Spleen (tissue), 11 donors: ENCODE data around the gene ARHGDIG. TPM values are rescaled to one million over a fixed set of nuclear protein-coding genes. Genes with fewer than 3 reads are reported as not detected.
A peak's percentile ranks its signal among the peaks of the same experiment; 100 is the strongest.

Source experiments
- DNase-seq: peaks from one replicate; pipeline ENCODE4 v3.0.0-alpha.2; 2020
- H3K27ac ChIP-seq, 8 donors: fragments of 200-600 bp; sonication (generic) in 7 of 8; 1 replicate in 4 of 8; 2 replicates in 4 of 8; pipeline versions ENCODE4 v1.5.0 to v1.8.0; 2016 to 2021; ENCODE audit warnings: inconsistent platforms in 4 of 8, mild to moderate bottlenecking in 4 of 8, moderate library complexity in 1 of 8
- H3K27me3 ChIP-seq, 7 donors: fragments of 200-600 bp; sonication (generic) in 6 of 7; replicated peaks in 1 of 7; 1 replicate in 4 of 7; 2 replicates in 3 of 7; pipeline versions ENCODE4 v1.5.0 to v1.8.0; 2016 to 2021; ENCODE audit warnings: inconsistent platforms in 3 of 7, mild to moderate bottlenecking in 1 of 7
- H3K36me3 ChIP-seq, 6 donors: fragments of 200-600 bp; sonication (generic) in 5 of 6; 1 replicate in 4 of 6; 2 replicates in 2 of 6; pipeline versions ENCODE4 v1.5.0 to v1.8.0; 2016 to 2021; ENCODE audit warnings: inconsistent platforms in 2 of 6
- H3K4me1 ChIP-seq, 6 donors: fragments of 200-600 bp; sonication (generic) in 5 of 6; 1 replicate in 3 of 6; 2 replicates in 3 of 6; pipeline versions ENCODE4 v1.5.0 to v1.8.0; 2016 to 2021; ENCODE audit warnings: inconsistent platforms in 3 of 6
- H3K4me3 ChIP-seq, 8 donors: fragments of 200-600 bp; sonication (generic) in 7 of 8; 1 replicate in 4 of 8; 2 replicates in 4 of 8; pipeline versions ENCODE4 v1.5.0 to v1.8.0; 2016 to 2021; ENCODE audit warnings: inconsistent platforms in 4 of 8, mild to moderate bottlenecking in 4 of 8, moderate library complexity in 2 of 8
- H3K9me3 ChIP-seq, 8 donors: fragments of 200-600 bp; sonication (generic) in 7 of 8; 1 replicate in 4 of 8; 2 replicates in 4 of 8; pipeline versions ENCODE4 v1.5.0 to v1.8.0; 2016 to 2021; ENCODE audit warnings: inconsistent platforms in 4 of 8
- CTCF ChIP-seq, 11 experiments: fragments of 200-600 bp in 7 of 11; fragments of 450-650 bp in 4 of 11; sonication (generic) in 4 of 11; IDR thresholded peaks in 8 of 11; conservative IDR thresholded peaks in 3 of 11; 1 replicate in 7 of 11; 2 replicates in 4 of 11; pipeline versions ENCODE4 v1.4.0 to v1.8.0; 2016 to 2021; ENCODE audit warnings: antibody characterized with exemption in 11 of 11, inconsistent platforms in 4 of 11, mild to moderate bottlenecking in 1 of 11
- POLR2A ChIP-seq, 3 donors: fragments of 450-650 bp; IDR thresholded peaks; one replicate each; pipeline ENCODE4 v1.5.1; 2017; ENCODE audit warnings: antibody characterized with exemption in 3 of 3, mild to moderate bottlenecking in 1 of 3
- POLR2AphosphoS5 ChIP-seq, 3 donors: sonication (generic); formaldehyde crosslinking; IDR thresholded peaks; one replicate each; pipeline ENCODE4 v1.5.1; 2017; ENCODE audit warnings: antibody characterized with exemption in 3 of 3
- WGBS, 5 donors: extraction: QIAGEN DNeasy Blood & Tissue Kit in 3 of 5; methylation state at CpG; one replicate each; pipeline versions ENCODE4 v1.1.5 to v1.1.7; 2013 to 2018; 5-methylcytosine and 5-hydroxymethylcytosine counted together
- intact Hi-C: fragments of 100-400 bp; cut with DNase I; formaldehyde crosslinking; loops from one replicate; pipeline ENCODE4 v1.15.0; 2023; ENCODE audit warnings: low total_unique reads
- polyA plus RNA-seq, 3 donors: library from polyadenylated mRNA; stranded (reverse); fragments of 200-250 nt; gene quantifications; one replicate each; pipeline ENCODE4 v1.2.1, GENCODE V29; 2013
- total RNA-seq, 7 donors: library from RNA; depleted of rRNA in 3 of 7; stranded (reverse); fragments of >200 nt in 3 of 7; fragmentation: NEBNext Ultra II Directional in 4 of 7; extraction: Animal tissue kit (Norgen Biotek cat#: 25700) in 4 of 7; gene quantifications; one replicate each; pipeline versions ENCODE4 v1.1.0 to v1.2.1, GENCODE V29; 2016 to 2021
- donor health status: healthy with polysubstance abuse.
- donor health status: DM: no; HTN: no; CAD: no; lungs with moderate emphysema.
- donor health status: DM: no; HTN: no; CAD: no.
- donor health status: Bipolar disorder and iron deficiency.
- donor health status: healthy.
- donor health status: DM: no; HTN: no; CAD: no.
- donor health status: DM: yes; HTN: yes; CAD: no.

The ARHGDIG gene
- total and polyA plus RNA-seq, 10 donors: 0.23 to 0.99 (median 0.26) TPM; not detected in 7

- Histone ChIP-seq H3K36me3 (peaks cover 0 to 100% (median 79%) of the 10 kb centered on the region in 6 donors), H3K4me1 (no peaks in the 10 kb centered on the region), H3K4me3 (no peak overlapping the region), H3K9me3 (no peaks in the 10 kb centered on the region), H3K27me3 (no peaks in the 10 kb centered on the region), H3K27ac (no peak overlapping the region)
- TF ChIP-seq POLR2A (IDR thresholded peaks at IDR 0.05) (no peak), POLR2AphosphoS5 (IDR thresholded peaks at IDR 0.05) (no peak), CTCF (IDR thresholded peaks at IDR 0.05 in 8 of 11, conservative IDR thresholded peaks at IDR 0.05 in 3 of 11) (no peak)
- DNase-seq: no peak
- 93 to 97% (median 95%) methylated on average over 16 to 32 of the region's 32 CpGs for WGBS, 5 donors
- intact Hi-C loops: no loop called here
Observed at GRCh38 chr16:293043-293775, 12.8 kb downstream of the ARHGDIG start.

- Histone ChIP-seq H3K9me3 (no peaks in the 10 kb centered on the region), H3K4me1 (no peaks in the 10 kb centered on the region), H3K4me3 (no peak overlapping the region), H3K27ac (no peak overlapping the region), H3K36me3 (peaks cover 0 to 100% (median 60%) of the 10 kb centered on the region in 6 donors), H3K27me3 (no peaks in the 10 kb centered on the region)
- peak; percentile 62 for DNase-seq
- intact Hi-C loops: no loop called here
- TF ChIP-seq POLR2A (IDR thresholded peaks at IDR 0.05) (no peak), POLR2AphosphoS5 (IDR thresholded peaks at IDR 0.05) (no peak), CTCF (IDR thresholded peaks at IDR 0.05 in 8 of 11, conservative IDR thresholded peaks at IDR 0.05 in 3 of 11) (no peak)
- WGBS, 5 donors: 87 to 96% (median 93%) methylated on average over 12 to 14 of the region's 14 CpGs
Observed at GRCh38 chr16:296276-296675, 15.9 kb downstream of the ARHGDIG start.

GRCh38 chr16:296806-297510, 16.6 kb downstream of the ARHGDIG start:
- H3K4me3 ChIP-seq: no peak overlapping the region
- H3K9me3 ChIP-seq: no peaks in the 10 kb centered on the region
- TF ChIP-seq CTCF (IDR thresholded peaks at IDR 0.05 in 8 of 11, conservative IDR thresholded peaks at IDR 0.05 in 3 of 11) (no peak), POLR2A (IDR thresholded peaks at IDR 0.05) (no peak), POLR2AphosphoS5 (IDR thresholded peaks at IDR 0.05) (no peak)
- DNase-seq: no peak
- H3K27me3 ChIP-seq: no peaks in the 10 kb centered on the region
- no peaks in the 10 kb centered on the region for H3K4me1 ChIP-seq
- no peak overlapping the region for H3K27ac ChIP-seq
- WGBS, 5 donors: 88 to 91% (median 90%) methylated on average over 36 to 37 of the region's 37 CpGs
- peaks cover 0 to 100% (median 57%) of the 10 kb centered on the region in 6 donors for H3K36me3 ChIP-seq
- intact Hi-C loops: no loop called here

- H3K9me3 ChIP-seq: no peaks in the 10 kb centered on the region
- intact Hi-C loops: no loop called here
- no peaks in the 10 kb centered on the region for H3K27me3 ChIP-seq
- 91 to 98% (median 96%) methylated on average over 12 to 32 of the region's 32 CpGs for WGBS, 5 donors
- TF ChIP-seq CTCF (IDR thresholded peaks at IDR 0.05 in 8 of 11, conservative IDR thresholded peaks at IDR 0.05 in 3 of 11) (no peak), POLR2AphosphoS5 (IDR thresholded peaks at IDR 0.05) (no peak), POLR2A (IDR thresholded peaks at IDR 0.05) (no peak)
- peaks cover 0 to 100% (median 57%) of the 10 kb centered on the region in 6 donors for H3K36me3 ChIP-seq
- no peak overlapping the region for H3K27ac ChIP-seq
- no peak overlapping the region for H3K4me3 ChIP-seq
- H3K4me1 ChIP-seq: no peaks in the 10 kb centered on the region
- no peak for DNase-seq
Observed at GRCh38 chr16:297832-298231, 17.4 kb downstream of the ARHGDIG start.
